GM18526 (cell line): ENCODE results near the gene TDRD7.

Experiments
- POLR2A ChIP-seq: IDR thresholded peaks from 3 replicates; pipeline ENCODE4 v1.6.1; 2011; ENCODE audit not compliant: insufficient read length; ENCODE audit errors: extremely low read depth

The TDRD7 gene

DNA sequence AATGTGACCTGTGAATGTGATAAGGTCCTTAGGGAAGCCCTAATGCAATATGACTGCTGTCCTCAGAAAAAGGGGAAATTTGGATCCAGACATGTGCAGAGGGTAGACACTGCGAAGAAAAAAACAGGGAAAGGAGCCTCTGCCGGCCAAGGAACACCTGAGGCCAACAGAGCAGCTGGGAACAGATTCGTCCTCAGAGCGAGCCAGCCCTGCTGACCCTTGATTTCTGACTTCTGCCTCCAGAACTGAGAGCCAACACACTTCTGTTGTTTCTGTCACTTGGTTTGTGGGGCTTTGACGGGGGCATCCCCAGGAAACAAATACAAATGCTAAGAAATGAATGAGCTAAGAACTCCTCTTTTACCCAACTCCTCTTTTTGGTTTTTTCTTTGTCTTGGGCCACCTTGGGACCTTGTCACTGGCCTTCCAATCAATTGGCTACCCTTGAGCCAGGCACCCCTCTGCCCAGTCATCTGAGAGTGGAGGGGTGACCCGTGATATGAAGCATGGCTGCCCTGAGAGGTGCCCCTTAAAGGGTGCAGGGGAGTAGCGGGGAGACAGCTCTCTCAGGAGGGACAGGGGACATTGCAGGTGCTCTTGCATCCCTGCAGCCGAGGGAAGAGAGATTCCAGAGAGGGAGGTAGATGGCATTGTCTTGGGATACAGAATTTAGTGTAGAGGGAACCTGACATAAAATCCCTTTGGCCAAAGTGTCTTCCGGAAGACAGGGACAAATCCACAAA lies 106.4 kb downstream of the TDRD7 start:
- TF ChIP-seq POLR2A, result no peak

- TF ChIP-seq POLR2A, result no peak
These were observed 107.0 kb downstream of the TDRD7 start for GRCh38 chr9:97518909-97519307.

DNA sequence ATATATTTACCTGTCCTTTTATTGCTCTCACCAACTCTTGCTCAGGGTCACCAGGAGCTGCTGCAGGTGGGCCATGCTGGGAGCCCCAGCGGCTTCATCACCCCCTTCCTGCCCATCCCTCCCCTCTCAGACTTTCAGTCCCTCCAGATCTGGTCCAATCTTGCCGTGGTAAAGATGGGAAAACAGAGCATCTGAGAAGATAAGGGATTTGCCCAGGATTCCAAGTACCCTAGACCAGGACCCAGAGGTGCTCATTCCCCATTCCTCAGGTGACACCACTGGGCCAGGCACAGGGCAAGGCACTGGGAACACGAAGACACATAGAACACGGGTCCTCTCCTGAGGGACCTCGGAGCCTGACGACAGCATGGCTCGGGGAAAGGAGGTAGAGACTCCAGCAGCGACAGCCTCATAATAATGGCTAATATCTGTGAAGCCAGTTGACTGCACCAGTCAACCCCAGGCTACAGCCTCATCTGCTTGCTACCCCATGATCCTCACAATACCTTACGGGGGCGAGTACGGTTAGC lies 107.6 kb downstream of the TDRD7 start:
- TF ChIP-seq POLR2A, result no peak

DNA sequence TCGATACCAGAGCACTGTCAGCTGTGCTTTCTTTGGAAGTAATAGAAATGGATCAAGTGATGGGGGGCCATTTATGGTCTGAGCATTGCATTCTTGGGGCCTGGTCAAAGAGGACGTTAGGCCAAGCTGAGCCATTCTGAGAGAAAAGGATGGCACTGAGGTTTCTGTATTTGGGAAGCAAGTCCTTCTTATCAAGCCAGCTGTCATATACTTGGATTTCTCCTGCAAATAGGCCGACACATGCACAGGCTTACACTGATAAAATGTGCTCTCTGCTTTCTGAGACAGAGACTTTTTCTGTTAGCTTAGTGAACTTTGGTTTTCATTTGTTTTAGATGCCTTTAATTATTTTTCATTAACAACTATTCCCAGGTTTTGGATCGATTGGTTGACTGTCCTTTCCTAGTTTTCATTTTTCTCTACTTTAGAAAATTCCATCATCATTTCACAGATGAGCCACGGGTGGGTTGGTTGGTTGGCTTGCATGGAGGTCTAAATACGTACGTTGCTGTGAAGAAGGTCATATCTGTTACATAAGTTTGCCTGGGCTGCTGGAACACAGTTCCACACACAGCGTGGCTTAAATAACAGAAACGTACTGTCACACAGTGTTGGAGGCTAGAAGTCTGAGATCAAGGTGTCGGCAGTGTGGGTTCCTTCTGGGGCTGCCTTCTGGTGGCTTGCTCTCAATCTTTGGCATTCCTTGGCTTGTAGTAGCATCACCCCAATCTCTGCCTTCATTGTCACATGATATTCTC lies 109.9 kb downstream of the TDRD7 start:
- TF ChIP-seq POLR2A, result no peak

DNA sequence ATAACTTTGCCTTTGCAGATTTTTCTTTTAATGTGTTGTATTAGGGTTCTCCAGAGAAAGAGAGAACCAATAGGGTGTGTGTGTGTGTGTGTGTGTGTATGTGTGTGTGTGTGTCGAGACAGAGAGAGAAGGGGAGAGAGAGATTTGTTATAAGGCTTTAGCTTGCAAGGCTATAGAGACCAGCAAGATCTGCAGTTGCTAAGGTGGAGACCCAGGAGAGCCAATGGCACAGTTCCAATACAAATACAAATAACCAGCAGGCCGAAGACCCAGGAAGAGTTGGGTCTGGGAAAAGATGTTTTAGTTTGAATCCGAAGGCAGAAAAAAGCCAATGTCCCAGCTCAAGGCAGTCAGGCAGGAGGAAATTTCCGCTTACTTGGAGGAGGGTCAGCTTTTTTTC lies 112.5 kb downstream of the TDRD7 start:
- no peak for TF ChIP-seq POLR2A

DNA sequence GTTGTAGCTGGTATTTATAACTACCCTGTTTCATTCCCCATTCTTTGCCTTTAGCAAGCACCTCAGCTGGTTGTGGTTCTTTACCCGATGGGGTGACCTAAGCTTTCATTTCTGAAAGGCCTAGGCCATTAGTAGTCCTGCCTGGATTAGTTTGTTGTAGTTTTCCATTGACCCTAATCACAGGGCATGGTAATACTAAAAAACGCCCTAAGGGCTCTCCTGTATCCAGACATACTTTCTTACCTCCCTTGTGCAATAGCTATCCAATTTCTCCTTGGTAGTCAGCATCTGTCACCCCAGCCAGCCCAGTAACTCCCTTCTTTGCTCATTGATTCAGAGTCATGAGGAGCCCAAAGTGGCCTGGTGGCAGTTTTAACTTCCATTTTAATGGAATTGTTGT lies 113.6 kb downstream of the TDRD7 start:
- no peak for TF ChIP-seq POLR2A

- TF ChIP-seq POLR2A, result no peak
These were observed 115.1 kb downstream of the TDRD7 start for GRCh38 chr9:97526895-97527575.

DNA sequence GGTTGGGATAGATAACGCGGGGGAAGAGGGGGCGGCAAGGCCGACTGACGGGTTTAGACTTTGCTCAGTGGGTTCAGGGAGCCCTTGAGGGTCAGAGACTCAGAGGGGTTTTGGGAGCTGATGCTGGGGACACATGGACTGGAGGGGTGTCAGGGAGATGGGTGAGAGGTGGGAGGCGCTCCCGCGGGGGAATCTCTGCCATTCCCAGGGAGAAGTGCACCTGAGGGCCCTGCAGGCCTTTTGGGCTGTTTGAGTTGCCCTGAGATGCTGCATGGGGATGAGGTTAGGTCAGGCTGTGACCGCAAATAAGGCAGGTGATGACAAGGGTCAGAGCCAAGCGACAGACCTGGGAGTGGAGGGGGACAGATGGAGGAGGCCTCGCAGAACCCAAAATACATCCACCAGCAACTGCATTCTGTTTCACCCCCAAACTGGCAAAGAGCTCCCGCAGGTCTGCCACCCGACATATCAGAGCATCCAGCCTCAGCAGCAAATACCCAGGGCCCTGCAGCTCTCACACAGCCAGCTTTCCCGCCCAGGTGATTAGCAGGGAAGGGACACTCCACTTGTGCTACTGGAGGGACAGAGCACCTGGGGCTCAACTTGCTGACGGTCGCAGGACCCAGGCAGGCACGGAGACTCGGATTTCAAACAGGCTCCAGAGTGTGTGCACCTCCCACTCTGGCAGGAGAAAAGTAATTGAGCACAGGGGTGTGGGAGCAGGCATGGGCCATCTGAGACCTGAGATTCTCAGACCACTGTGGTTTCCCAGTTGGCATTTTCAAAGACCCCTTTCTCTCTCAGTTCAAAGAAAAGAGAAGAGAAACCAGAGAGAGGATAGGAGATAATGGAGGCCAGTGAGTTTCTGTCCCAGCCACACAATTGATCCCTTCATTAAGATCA lies 116.0 kb downstream of the TDRD7 start:
- TF ChIP-seq POLR2A, result no peak

DNA sequence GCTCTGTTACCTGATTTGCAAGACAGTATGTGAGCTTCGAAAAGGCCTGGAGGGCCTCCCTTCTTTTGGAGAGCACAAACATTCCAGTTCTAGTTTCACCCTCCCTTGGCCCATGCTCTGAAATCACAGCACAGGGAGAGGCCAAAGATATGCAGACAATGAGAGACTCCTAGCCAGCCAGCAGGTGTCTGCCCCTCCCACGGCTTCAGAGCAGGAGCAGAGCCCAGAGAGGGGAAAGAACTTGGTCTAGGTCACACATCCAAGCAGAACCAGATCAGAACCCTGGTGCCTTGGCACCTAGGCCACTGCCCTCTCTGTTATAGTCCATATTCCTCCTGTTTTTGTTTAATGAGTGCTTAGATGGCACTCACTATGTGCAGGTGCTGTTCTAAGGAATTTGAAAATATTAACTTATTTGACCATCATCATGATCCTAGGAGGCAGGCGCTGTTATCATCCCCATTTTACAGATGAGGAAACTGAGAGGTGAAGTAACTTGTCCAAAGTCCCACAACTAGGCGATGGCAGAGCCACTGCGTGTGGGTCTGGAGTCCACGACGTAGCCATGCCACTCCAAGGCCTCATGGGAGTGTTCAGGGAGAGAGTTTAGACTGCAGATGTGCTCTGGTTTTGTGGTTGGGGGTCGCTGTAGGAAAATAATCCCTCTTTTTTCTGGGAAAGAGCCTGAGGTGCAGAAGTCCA lies 116.8 kb downstream of the TDRD7 start:
- no peak for TF ChIP-seq POLR2A

DNA sequence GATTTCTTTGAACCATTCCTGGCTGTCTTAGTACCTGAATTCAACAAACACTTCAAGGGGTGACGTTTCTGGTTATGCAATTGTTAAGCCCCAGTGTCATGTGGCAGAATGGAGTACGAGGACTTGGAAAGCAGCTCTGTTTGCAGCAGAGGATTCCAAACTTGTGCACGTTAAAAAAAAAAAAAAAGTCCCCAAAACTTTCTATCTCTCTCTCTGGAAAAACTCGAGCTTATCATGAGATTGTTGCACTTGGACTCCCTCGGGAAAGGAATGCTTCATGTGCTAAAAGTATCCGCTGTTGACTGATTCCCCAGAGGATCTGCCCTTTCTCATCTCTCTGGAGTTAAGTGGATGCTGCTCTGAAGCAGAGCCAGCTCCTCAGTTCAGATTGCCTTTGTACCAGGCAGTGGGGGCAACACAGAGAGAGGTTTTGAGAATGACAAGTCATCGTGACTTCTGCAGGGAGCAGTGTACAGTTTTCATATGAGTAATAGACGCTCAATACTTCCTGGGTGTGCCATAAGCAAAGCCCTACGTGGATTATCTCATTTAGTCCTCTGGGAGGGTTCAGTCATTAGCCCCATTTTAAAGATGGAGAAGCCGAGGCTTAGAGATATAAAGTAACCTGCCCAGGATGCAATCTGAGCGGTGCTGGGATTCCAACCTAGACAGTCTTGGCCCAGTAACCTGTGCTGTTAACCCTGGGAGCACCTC lies 117.6 kb downstream of the TDRD7 start:
- TF ChIP-seq POLR2A, result no peak

GRCh38 chr9:97531888-97532376 lies 120.0 kb downstream of the TDRD7 start:
- no peak for TF ChIP-seq POLR2A

DNA sequence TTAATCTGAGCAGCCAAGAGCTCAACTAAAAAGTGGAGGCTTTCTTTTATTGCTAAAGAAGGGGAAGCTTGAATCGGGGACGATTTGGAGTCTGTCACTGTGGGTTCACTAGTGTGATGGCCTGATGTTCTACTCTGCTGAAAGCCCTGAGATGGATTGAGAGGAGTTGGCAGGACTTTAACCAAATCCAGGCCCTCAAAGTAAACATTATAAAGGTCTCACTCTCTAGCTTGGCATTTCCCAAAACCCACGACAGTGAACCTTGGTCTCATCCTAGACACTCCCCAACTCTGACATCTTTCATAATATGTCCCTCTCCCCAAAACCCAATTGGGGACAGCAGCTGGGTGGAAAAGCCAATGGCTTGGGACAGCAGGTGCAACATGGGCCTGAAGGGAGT lies 122.3 kb downstream of the TDRD7 start:
- TF ChIP-seq POLR2A, result no peak

- TF ChIP-seq POLR2A, result no peak
These were observed 123.2 kb downstream of the TDRD7 start for GRCh38 chr9:97534961-97535594.
